ENCODE measurements around the gene SPECC1L.

SPECC1L gene

DNA sequence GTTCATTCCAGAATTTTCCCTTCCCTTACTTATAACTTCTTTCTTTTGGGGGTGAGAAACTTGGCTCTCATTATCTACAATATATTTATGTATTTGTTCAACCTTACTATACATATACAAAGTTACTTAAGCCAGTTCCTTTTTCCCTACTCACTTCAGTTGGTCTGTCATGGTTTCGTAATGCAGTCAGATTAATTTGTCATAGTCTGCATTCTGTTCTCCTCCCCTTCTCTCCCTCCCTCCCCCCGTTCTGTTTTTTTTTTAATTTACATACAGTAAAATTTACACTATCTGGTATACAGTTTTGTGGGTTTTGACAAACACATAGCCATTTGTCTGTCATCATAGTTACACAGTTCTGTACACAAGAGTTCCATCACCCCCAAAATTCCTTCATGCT is 84.9 kb downstream of the SPECC1L start:
- no peak for TF ChIP-seq POLR2AphosphoS5 (IDR thresholded peaks at IDR 0.05; ENCODE audit: low read depth, low read length)
- TF ChIP-seq, protein P1, sequence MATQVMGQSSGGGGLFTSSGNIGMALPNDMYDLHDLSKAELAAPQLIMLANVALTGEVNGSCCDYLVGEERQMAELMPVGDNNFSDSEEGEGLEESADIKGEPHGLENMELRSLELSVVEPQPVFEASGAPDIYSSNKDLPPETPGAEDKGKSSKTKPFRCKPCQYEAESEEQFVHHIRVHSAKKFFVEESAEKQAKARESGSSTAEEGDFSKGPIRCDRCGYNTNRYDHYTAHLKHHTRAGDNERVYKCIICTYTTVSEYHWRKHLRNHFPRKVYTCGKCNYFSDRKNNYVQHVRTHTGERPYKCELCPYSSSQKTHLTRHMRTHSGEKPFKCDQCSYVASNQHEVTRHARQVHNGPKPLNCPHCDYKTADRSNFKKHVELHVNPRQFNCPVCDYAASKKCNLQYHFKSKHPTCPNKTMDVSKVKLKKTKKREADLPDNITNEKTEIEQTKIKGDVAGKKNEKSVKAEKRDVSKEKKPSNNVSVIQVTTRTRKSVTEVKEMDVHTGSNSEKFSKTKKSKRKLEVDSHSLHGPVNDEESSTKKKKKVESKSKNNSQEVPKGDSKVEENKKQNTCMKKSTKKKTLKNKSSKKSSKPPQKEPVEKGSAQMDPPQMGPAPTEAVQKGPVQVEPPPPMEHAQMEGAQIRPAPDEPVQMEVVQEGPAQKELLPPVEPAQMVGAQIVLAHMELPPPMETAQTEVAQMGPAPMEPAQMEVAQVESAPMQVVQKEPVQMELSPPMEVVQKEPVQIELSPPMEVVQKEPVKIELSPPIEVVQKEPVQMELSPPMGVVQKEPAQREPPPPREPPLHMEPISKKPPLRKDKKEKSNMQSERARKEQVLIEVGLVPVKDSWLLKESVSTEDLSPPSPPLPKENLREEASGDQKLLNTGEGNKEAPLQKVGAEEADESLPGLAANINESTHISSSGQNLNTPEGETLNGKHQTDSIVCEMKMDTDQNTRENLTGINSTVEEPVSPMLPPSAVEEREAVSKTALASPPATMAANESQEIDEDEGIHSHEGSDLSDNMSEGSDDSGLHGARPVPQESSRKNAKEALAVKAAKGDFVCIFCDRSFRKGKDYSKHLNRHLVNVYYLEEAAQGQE (IDR thresholded peaks at IDR 0.05; ENCODE audit: insufficient read depth in 1 of 2, low read depth in 2 of 2, low read length in 2 of 2) = no peak
- no peak for TF ChIP-seq SIN3A (IDR thresholded peaks at IDR 0.05; ENCODE audit: borderline replicate concordance, insufficient read depth, low read length)
- no peak for TF ChIP-seq FOXP2 (optimal IDR thresholded peaks at IDR 0.05; ENCODE audit: borderline replicate concordance, extremely low read depth, extremely low read length, insufficient read depth)
- no peak for TF ChIP-seq TAF1 (IDR thresholded peaks at IDR 0.05; ENCODE audit: borderline replicate concordance, insufficient read depth, low read length)

GRCh38 chr22:24357547-24357946 is 86.9 kb downstream of the SPECC1L start:
- TF ChIP-seq TAF1 (IDR thresholded peaks at IDR 0.05; ENCODE audit: borderline replicate concordance, insufficient read depth, low read length) = no peak
- TF ChIP-seq POLR2AphosphoS5 (IDR thresholded peaks at IDR 0.05; ENCODE audit: low read depth, low read length) = no peak
- no peak for TF ChIP-seq FOXP2 (optimal IDR thresholded peaks at IDR 0.05; ENCODE audit: borderline replicate concordance, extremely low read depth, extremely low read length, insufficient read depth)
- TF ChIP-seq SIN3A (IDR thresholded peaks at IDR 0.05; ENCODE audit: borderline replicate concordance, insufficient read depth, low read length) = no peak
- TF ChIP-seq, protein P1 (IDR thresholded peaks at IDR 0.05; ENCODE audit: insufficient read depth in 1 of 2, low read depth in 2 of 2, low read length in 2 of 2) = no peak

DNA sequence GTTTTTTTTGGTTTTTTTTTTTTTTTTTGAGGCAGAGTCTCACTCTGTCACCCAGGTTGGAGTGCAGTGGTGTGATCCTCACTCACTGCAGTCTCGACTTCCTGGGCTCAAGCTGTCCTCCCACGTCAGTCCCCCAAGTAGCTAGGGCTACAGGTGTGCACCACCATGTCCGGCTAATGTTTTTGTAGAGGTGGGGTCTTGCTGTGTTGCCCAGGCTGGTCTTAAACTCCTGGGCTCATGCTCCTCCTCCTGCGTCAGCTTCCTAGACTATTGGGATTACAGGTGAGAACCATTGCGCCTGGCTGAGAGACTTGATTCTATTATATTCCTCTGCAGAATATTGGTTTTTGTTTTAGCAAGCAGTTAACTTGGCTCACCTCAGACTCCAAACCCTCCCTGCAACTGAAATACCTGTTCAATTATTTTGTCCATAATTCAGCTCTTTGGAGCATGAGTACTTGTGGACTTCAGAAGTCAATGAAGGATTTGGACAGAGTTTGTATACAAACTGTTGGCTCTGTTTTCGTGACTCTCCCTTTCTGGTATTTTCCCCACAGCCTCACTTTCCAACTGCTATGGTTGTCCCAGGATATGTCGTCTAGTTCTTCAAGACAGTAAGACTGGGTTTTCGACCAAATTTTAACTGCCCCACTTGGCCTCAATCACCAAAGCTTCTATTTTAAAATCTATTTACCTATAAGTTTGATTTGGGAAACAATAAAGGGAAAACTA is 87.6 kb downstream of the SPECC1L start:
- TF ChIP-seq FOXP2 (optimal IDR thresholded peaks at IDR 0.05; ENCODE audit: borderline replicate concordance, extremely low read depth, extremely low read length, insufficient read depth) (no peak), SIN3A (IDR thresholded peaks at IDR 0.05; ENCODE audit: borderline replicate concordance, insufficient read depth, low read length) (no peak), POLR2AphosphoS5 (IDR thresholded peaks at IDR 0.05; ENCODE audit: low read depth, low read length) (no peak), TAF1 (IDR thresholded peaks at IDR 0.05; ENCODE audit: borderline replicate concordance, insufficient read depth, low read length) (no peak)
- TF ChIP-seq, protein P1 (IDR thresholded peaks at IDR 0.05; ENCODE audit: insufficient read depth in 1 of 2, low read depth in 2 of 2, low read length in 2 of 2) = no peak

- TF ChIP-seq FOXP2 (optimal IDR thresholded peaks at IDR 0.05; ENCODE audit: borderline replicate concordance, extremely low read depth, extremely low read length, insufficient read depth) = no peak
These were observed 89.0 kb downstream of the SPECC1L start for GRCh38 chr22:24359452-24360120.

- TF ChIP-seq POLR2AphosphoS5 (IDR thresholded peaks at IDR 0.05; ENCODE audit: low read depth, low read length) (no peak), FOXP2 (optimal IDR thresholded peaks at IDR 0.05; ENCODE audit: borderline replicate concordance, extremely low read depth, extremely low read length, insufficient read depth) (no peak), SIN3A (IDR thresholded peaks at IDR 0.05; ENCODE audit: borderline replicate concordance, insufficient read depth, low read length) (no peak), TAF1 (IDR thresholded peaks at IDR 0.05; ENCODE audit: borderline replicate concordance, insufficient read depth, low read length) (no peak)
- TF ChIP-seq, protein P1 (IDR thresholded peaks at IDR 0.05; ENCODE audit: insufficient read depth in 1 of 2, low read depth in 2 of 2, low read length in 2 of 2) = no peak
These were observed 91.5 kb downstream of the SPECC1L start for GRCh38 chr22:24361976-24362646.
